ENCODE measurements around the gene CD48.

GRCh38 chr1:160708801-160709200 lies 2.8 kb downstream of the CD48 start:
- no peak for TF ChIP-seq POLR2A (IDR thresholded peaks at IDR 0.05; ENCODE audit: low read depth)
- TF ChIP-seq CTCF (IDR thresholded peaks at IDR 0.05), result no peak
- TF ChIP-seq EP300 (IDR thresholded peaks at IDR 0.05), result no peak
- TF ChIP-seq POLR2AphosphoS5 (IDR thresholded peaks at IDR 0.05), result no peak
